Measurements from ENCODE around the gene ZCCHC3. TPM values are rescaled to one million over a fixed set of nuclear protein-coding genes. Genes with fewer than 3 reads are reported as not detected.

Gene ZCCHC3
- polyA plus RNA-seq, 3 donors, result 4.5 to 9.2 (median 5.6) TPM

- intact Hi-C loops (cut with micrococcal nuclease), result no loop called here
- TF ChIP-seq, protein P1, sequence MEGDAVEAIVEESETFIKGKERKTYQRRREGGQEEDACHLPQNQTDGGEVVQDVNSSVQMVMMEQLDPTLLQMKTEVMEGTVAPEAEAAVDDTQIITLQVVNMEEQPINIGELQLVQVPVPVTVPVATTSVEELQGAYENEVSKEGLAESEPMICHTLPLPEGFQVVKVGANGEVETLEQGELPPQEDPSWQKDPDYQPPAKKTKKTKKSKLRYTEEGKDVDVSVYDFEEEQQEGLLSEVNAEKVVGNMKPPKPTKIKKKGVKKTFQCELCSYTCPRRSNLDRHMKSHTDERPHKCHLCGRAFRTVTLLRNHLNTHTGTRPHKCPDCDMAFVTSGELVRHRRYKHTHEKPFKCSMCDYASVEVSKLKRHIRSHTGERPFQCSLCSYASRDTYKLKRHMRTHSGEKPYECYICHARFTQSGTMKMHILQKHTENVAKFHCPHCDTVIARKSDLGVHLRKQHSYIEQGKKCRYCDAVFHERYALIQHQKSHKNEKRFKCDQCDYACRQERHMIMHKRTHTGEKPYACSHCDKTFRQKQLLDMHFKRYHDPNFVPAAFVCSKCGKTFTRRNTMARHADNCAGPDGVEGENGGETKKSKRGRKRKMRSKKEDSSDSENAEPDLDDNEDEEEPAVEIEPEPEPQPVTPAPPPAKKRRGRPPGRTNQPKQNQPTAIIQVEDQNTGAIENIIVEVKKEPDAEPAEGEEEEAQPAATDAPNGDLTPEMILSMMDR (IDR thresholded peaks at IDR 0.05), result no peak
- peak within 1 kb of the TSS; percentile 96 for H2AFZ ChIP-seq (ENCODE audit: insufficient read depth, low read depth, low read length, poor library complexity, severe bottlenecking)
- H3K4me2 ChIP-seq (replicated peaks; ENCODE audit: extremely low read depth, low read length, poor library complexity, severe bottlenecking), result peak within 1 kb of the TSS; percentile 81
- H4K20me1 ChIP-seq (ENCODE audit: insufficient read depth, low read length), result no peaks in the 10 kb centered on the region
- no peak within 1 kb of the TSS for H3K4me3 Mint-ChIP-seq
- peaks cover 12% of the 10 kb centered on the region for H3K4me1 Mint-ChIP-seq
- peak; percentile 90 to 92 (median 92) for DNase-seq
- H3K27ac ChIP-seq (ENCODE audit: low read depth in 1 of 2, low read length in 2 of 2), result peak within 1 kb of the TSS; percentile 70 to 74
- peaks cover 23 to 24% of the 10 kb centered on the region in 2 donors for H3K4me1 ChIP-seq (ENCODE audit: control insufficient read depth in 1 of 2, insufficient read depth in 2 of 2, low read length in 2 of 2)
- 1% methylated on average over 15 of the region's 43 CpGs for WGBS (ENCODE audit: insufficient coverage)
- no peaks in the 10 kb centered on the region for H3K9me3 ChIP-seq (replicated peaks in 1 of 2; ENCODE audit: control insufficient read depth in 1 of 2, insufficient read depth in 1 of 2, low read length in 2 of 2)
- no peaks in the 10 kb centered on the region for H3K36me3 ChIP-seq (replicated peaks in 1 of 2; ENCODE audit: control insufficient read depth in 1 of 2, insufficient read depth in 2 of 2, low read length in 2 of 2)
- H3K27ac Mint-ChIP-seq, result no peak within 1 kb of the TSS
- no peaks in the 10 kb centered on the region for H3K27me3 ChIP-seq (ENCODE audit: control insufficient read depth in 2 of 2, insufficient read depth in 2 of 2, low read length in 2 of 2)
- H3K9ac ChIP-seq (ENCODE audit: insufficient read depth, low read length, poor library complexity, severe bottlenecking), result peak within 1 kb of the TSS; percentile 68
- peaks cover 0 to 5% (median 0%) of the 10 kb centered on the region in 7 donors for H3K9me3 Mint-ChIP-seq
- H3K4me3 ChIP-seq (replicated peaks in 1 of 3; ENCODE audit: low read depth in 2 of 3, low read length in 3 of 3), result peak within 1 kb of the TSS; percentile 51 to 83 (median 77)
- H3K79me2 ChIP-seq (ENCODE audit: insufficient read depth, low read length), result peaks cover 3% of the 10 kb centered on the region
- H3K36me3 Mint-ChIP-seq, result no peaks in the 10 kb centered on the region
- H3K27me3 Mint-ChIP-seq (ENCODE audit: low read depth in 3 of 3), result peaks cover 0 to 2% (median 0%) of the 10 kb centered on the region in 3 donors
Observed at GRCh38 chr20:290084-290831, 7.1 kb upstream of the ZCCHC3 start, which contains the start of gene C20orf96. Gene C20orf96 (minus strand): TSS chr20:290750. CDS start chr20:290610, 140 bp downstream.

- H3K27me3 ChIP-seq (ENCODE audit: control insufficient read depth in 2 of 2, insufficient read depth in 2 of 2, low read length in 2 of 2), result no peaks in the 10 kb centered on the region
- H3K36me3 Mint-ChIP-seq, result no peaks in the 10 kb centered on the region
- DNase-seq, result no peak
- TF ChIP-seq, protein P1 (IDR thresholded peaks at IDR 0.05), result no peak
- no peak overlapping the region for H3K27ac Mint-ChIP-seq
- WGBS (ENCODE audit: insufficient coverage), result 97% methylated on average over 5 of the region's 5 CpGs
- peaks cover 12% of the 10 kb centered on the region for H4K20me1 ChIP-seq (ENCODE audit: insufficient read depth, low read length)
- H3K4me3 Mint-ChIP-seq, result no peak overlapping the region
- intact Hi-C loops (cut with micrococcal nuclease), result no loop called here
- H3K36me3 ChIP-seq (replicated peaks in 1 of 2; ENCODE audit: control insufficient read depth in 1 of 2, insufficient read depth in 2 of 2, low read length in 2 of 2), result no peaks in the 10 kb centered on the region
- H3K79me2 ChIP-seq (ENCODE audit: insufficient read depth, low read length), result peaks cover 32% of the 10 kb centered on the region
- no peaks in the 10 kb centered on the region for H3K9me3 ChIP-seq (replicated peaks in 1 of 2; ENCODE audit: control insufficient read depth in 1 of 2, insufficient read depth in 1 of 2, low read length in 2 of 2)
- H3K4me2 ChIP-seq (replicated peaks; ENCODE audit: extremely low read depth, low read length, poor library complexity, severe bottlenecking), result no peak overlapping the region
- no peak overlapping the region for H3K27ac ChIP-seq (ENCODE audit: low read depth in 1 of 2, low read length in 2 of 2)
- no peak overlapping the region for H3K9ac ChIP-seq (ENCODE audit: insufficient read depth, low read length, poor library complexity, severe bottlenecking)
- H3K4me1 ChIP-seq (ENCODE audit: control insufficient read depth in 1 of 2, insufficient read depth in 2 of 2, low read length in 2 of 2), result peaks cover 47 to 59% of the 10 kb centered on the region in 2 donors
- peaks cover 39% of the 10 kb centered on the region for H3K4me1 Mint-ChIP-seq
- H3K4me3 ChIP-seq (replicated peaks in 1 of 3; ENCODE audit: low read depth in 2 of 3, low read length in 3 of 3), result no peak overlapping the region
- H3K27me3 Mint-ChIP-seq (ENCODE audit: low read depth in 3 of 3), result no peaks in the 10 kb centered on the region
- no peak overlapping the region for H2AFZ ChIP-seq (ENCODE audit: insufficient read depth, low read depth, low read length, poor library complexity, severe bottlenecking)
- no peaks in the 10 kb centered on the region for H3K9me3 Mint-ChIP-seq
Observed at GRCh38 chr20:294602-295001, 2.8 kb upstream of the ZCCHC3 start.
